GM21390 (cell line): ENCODE results near the gene IVD.
A peak's percentile ranks its signal among the peaks of the same experiment; 100 is the strongest.

Experiments used
- ATAC-seq: cut with Tn5 transposase; IDR thresholded peaks from one replicate; pipeline ENCODE4 v1.9.1; 2021; ENCODE audit not compliant: unreplicated experiment

Gene IVD

GRCh38 chr15:40405501-40406381, at the start of gene IVD:
Gene IVD (plus strand): TSS chr15:40405795. CDS start chr15:40405828, 33 bp downstream.
- ATAC-seq: peak; percentile 81

GRCh38 chr15:40355976-40356585, 49.5 kb upstream of the IVD start:
- no peak for ATAC-seq

- ATAC-seq: no peak
Measured at GRCh38 chr15:40357246-40357645, 48.3 kb upstream of the IVD start.

GRCh38 chr15:40357723-40358470, 47.7 kb upstream of the IVD start, which contains the start of gene DISP2:
Gene DISP2 (plus strand): TSS chr15:40358219. CDS start chr15:40358322, 103 bp downstream.
- ATAC-seq: peak; percentile 86

DNA sequence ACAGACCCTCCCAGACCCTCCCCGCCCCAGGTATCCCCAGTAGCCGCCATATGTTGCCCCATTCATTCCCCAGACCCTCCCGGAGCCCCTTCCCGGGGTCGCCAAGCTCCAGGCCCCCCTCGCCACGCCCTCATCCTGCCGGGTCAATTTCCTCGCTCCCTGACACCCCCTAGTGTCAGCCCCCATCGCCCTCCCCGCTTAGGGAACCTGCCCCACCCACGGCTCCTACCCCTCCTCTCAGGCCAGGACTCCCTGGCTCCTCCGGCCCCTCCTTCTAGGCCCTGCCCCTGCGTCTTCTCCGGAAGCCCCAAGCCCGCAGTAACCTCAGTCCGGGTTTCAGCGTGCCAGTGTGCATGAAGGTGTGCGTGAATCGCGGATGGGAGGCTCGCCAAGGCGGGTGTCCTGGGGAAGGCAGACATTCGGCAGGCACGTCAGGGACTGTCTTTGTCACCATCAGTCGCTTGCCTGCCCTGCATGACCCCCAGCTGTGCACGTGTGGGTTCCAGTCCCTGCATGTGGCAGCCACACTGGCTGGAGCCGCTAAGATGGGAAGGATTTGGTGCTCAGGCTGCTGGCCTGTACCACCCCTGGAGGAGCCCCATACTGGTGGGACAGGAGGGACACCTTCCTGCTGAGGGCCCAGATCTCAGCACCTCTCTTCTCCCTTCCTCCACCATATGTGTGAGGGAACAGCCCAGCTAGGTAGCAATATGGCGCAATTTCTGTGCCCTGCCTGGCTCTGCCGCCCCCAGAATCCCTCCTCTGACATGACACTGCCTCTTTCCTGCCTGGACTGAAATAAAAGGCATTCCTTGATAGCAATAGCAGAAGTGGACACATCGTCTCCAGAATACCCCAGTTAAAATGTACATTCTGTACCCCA, 46.9 kb upstream of the IVD start:
- no peak for ATAC-seq

DNA sequence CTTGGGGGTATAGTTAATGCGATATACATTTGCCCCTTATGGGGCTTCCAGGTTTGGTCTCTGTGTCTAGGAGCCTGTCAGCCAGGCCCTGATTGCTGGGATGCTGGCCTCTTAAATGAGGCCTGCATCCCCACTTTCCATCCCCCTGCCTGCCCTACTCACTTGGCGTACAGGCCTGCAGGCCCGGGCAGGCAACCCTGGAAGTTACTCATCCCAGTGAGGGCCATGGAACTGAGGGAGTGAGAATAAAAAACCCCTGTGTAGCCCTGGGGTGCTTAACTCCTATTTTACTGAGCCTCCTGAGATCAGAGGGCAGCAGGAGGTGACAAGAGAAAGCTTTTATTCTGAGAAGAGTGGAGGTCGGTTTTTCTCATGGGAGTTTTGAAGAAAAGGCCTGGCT, 45.6 kb upstream of the IVD start:
- ATAC-seq: no peak

- no peak for ATAC-seq
Measured at GRCh38 chr15:40361640-40362039, 44.0 kb upstream of the IVD start.

DNA sequence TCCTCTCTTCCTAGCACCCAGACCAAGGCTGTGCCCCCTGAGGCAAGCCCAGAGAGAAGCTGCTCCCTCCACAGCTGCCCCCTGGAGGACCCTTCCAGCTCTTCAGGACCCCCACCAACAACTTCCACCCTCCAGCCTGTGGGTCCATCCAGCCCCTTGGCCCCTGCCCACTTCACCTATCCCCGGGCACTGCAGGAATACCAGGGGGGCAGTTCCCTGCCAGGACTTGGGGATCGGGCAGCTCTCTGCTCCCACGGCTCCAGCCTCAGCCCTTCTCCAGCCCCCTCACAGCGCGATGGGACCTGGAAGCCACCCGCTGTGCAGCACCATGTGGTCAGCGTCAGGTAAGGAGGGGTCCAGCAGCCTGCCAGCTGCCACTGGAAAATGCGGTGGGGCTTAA, 42.0 kb upstream of the IVD start:
- ATAC-seq: no peak

- ATAC-seq: no peak
Measured at GRCh38 chr15:40364251-40364650, 41.3 kb upstream of the IVD start.

DNA sequence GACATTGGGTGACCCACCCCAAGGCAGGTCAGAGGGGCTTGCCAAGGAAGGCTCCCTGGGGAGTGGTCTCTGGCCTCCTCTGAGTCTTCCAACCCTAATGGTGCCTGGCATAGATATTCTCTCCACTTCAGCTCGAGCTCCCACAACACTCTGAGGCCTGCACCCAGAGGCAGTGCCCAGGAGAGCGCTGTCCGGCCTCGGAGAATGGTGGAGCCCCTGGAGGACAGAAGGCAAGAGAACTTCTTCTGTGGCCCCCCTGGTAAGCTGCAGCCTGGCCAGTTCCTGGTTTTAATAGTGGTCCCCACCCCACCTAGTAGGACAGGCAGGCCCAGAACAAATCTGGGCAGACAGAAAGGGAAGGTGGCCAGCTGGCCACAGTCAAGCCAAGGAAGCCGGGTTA, 40.6 kb upstream of the IVD start:
- no peak for ATAC-seq

DNA sequence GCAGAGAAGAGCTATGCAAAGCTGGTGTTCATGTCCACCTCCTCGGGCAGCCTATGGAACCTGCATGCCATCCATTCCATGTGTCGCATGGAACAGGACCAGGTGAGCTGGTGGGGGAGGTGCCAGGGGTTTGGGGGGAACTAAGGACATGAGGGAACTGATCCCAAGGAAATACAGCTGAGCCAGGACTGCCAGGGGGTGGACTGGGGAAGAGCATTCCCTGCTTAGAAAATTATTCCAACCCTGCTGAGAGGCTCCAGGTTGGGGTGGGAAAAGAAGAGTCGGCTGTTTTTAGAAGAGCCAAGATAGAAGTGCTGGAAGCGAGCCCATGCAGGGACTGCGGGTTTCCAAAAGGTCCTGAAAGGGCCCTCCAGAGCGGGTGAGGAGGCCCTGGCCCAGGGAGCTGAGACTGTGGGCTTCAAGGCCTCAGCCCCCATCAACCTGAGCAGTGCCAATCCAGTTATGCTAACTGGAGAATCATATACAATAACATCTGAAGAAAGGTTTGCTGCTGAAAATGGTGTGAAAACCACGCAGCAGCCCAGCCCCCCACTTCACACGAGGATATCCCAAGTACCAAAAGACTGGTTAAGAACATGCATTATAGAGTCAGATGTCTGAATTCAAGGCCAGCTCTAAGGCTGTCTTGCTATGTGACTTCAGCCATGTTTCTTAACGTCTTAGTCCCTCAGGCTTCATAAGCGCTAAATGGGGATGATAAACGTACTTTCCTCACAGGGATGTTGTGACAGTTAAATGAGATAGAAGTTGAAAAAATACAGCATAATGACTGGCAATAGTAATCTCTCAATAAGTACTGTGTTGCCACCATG, 39.8 kb upstream of the IVD start:
- no peak for ATAC-seq

DNA sequence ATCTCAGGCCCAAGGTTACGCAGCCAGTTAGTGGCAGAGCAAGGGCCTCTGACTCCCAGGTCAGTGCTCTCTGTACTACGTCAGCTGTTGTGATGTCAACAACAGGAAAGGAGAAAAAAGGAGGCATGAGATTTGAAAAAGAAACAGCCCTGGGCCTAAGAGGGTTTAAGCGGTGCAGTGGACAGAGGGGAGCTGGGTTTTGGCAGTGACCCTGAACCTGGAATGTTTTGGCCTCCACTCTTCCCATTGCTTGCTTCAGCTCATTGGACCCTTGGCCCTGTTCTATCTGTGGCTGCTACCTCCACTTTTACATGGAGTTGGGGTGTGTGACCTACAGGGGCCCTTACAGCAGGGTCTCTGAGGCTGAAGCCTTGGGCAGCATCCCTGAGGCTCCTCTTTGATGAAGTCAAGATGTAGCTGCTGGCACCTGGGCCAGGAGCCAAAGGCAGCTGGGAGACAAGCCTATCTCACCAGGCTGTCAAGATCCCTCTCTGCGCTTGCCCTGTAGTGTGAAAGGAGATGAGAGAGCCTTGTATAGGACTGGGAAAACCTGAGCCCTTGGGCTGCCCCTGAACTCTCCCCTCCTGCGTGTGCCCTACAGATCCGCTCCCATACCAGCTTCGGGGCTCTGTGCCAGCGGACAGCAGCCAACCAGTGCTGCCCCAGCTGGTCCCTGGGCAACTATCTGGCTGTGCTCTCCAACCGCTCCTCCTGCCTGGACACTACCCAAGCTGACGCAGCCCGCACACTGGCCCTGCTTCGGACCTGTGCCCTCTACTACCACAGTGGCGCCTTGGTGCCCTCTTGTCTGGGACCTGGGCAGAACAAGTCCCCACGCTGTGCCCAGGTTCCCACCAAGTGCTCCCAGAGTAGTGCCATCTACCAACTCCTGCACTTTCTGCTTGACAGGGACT, 38.9 kb upstream of the IVD start:
- no peak for ATAC-seq

DNA sequence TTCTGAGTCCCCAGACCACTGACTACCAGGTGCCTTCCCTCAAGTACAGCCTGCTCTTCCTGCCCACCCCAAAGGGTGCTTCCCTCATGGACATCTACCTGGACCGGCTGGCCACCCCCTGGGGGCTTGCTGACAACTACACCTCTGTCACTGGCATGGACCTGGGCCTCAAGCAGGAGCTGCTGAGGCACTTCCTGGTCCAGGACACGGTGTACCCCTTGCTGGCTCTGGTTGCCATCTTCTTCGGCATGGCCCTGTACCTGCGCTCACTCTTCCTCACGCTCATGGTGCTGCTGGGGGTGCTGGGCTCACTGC, 38.3 kb upstream of the IVD start:
- no peak for ATAC-seq

DNA sequence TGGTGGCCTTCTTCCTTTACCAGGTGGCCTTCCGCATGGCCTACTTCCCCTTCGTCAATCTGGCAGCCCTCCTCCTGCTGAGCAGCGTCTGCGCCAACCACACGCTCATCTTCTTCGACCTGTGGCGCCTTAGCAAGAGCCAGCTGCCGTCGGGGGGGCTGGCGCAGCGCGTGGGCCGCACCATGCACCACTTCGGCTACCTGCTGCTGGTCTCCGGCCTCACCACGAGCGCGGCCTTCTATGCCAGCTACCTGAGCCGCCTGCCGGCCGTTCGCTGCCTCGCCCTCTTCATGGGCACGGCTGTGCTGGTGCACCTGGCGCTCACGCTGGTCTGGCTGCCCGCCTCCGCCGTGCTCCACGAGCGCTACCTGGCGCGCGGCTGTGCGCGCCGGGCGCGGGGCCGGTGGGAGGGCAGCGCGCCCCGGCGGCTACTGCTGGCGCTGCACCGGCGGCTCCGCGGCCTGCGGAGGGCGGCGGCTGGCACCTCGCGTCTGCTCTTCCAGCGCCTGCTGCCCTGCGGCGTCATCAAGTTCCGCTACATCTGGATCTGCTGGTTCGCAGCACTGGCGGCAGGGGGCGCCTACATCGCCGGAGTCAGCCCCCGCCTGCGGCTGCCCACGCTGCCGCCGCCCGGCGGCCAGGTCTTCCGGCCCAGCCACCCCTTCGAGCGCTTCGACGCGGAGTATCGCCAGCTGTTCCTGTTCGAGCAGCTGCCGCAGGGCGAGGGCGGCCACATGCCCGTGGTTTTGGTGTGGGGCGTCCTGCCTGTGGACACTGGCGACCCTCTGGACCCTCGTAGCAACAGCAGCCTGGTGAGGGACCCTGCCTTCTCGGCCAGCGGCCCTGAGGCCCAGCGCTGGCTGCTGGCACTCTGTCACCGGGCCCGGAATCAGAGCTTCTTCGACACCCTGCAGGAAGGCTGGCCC, 37.6 kb upstream of the IVD start:
- peak; percentile 82 for ATAC-seq

DNA sequence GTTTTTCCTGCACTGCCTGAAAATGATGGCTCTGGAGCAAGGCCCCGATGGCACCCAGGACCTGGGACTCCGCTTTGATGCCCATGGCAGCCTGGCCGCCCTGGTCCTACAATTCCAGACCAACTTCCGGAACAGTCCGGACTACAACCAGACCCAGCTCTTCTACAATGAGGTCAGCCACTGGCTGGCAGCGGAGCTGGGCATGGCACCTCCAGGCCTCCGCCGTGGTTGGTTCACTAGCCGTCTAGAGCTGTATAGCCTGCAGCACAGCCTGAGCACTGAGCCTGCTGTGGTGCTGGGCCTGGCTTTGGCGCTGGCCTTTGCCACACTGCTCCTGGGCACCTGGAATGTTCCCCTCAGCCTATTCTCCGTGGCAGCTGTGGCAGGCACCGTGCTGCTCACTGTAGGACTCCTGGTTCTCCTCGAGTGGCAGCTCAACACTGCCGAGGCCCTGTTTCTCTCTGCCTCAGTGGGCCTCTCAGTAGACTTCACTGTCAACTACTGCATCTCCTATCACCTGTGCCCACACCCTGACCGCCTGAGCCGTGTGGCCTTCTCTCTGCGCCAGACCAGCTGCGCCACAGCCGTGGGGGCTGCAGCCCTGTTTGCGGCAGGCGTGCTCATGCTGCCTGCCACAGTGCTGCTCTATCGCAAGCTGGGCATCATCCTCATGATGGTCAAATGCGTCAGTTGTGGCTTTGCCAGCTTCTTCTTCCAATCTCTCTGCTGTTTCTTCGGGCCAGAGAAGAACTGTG, 36.7 kb upstream of the IVD start:
- ATAC-seq: no peak

DNA sequence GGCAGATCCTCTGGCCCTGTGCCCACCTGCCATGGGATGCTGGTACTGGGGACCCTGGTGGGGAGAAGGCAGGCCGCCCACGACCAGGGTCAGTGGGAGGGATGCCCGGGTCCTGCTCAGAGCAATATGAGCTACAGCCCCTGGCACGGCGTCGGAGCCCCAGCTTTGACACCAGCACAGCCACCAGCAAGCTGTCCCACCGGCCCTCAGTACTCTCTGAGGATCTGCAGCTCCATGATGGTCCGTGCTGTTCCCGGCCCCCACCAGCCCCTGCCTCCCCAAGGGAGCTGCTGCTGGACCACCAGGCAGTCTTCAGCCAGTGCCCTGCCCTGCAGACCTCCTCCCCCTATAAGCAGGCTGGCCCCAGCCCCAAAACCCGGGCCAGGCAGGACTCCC, 36.1 kb upstream of the IVD start:
- ATAC-seq: no peak

- no peak for ATAC-seq
Measured at GRCh38 chr15:40369971-40370370, 35.6 kb upstream of the IVD start.
